ENCODE results near the gene USP26.
"Not testable (repeated sequence)": the region's sequence is repeated elsewhere in the genome, so short reads cannot be mapped to it uniquely, and the experiment has no call there.

USP26 gene

DNA sequence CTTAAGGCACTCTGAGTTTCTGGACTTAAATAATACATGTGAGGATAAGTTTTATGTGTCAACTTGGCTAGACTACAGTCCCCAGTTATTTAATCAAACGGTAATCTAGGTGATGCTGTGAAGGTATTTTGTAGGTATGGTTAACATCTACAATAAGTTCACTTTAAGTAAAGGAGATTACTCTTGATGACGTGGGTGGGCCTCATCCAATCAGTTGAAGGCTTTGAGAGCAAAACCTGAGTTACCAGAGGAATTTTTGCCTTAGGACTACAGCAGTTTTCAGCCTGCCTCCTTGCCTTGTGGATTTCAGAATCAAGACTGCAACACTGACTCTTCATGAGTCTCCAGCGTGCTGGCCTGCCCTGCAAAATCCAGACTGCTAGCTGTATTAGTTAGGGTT is 78.7 kb downstream of the USP26 start:
- DNase-seq (ENCODE audit: low read depth in 2 of 2), result no peak

GRCh38 chrX:133007458-133007857 is 89.5 kb downstream of the USP26 start:
- no peak for DNase-seq (ENCODE audit: low read depth in 2 of 2)

DNA sequence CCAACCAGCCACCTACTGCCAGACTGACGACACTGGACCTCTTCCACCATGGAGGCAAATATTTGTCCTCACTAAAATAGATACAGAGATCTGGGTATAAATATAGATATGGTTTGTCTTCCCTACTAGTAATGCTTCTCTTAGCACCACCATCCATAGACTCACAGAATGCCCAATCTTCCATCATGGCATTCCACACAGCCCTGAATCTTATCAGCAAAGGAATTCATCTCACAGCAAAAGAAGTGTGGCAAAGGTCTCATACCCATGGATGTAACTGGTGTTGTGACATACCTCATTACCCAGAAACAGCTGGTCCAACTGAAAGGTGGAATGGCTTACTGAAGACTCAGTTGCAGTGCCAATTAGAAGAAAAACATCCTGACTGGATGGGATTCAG is 91.3 kb downstream of the USP26 start:
- DNase-seq (ENCODE audit: low read depth in 2 of 2), result no peak

DNA sequence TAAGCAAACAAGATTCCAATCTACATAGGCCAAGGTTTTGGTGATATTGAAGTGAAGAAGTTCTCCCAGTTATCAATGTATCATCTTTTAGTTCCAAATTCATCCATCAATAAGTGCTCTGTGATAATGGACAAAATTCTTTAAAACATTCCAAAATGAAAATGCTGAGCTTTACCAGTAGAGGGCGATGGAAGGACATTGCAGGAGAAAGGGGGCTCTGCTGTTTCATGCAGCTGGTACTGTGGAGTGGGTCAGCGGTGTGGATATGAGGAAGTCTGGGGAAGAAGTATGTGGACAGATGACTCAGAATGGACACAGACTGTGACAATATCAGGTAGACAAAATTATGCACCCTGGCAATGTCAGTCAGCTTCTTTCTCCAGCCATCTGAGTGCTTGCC is 91.9 kb downstream of the USP26 start:
- no peak for DNase-seq (ENCODE audit: low read depth in 2 of 2)

DNA sequence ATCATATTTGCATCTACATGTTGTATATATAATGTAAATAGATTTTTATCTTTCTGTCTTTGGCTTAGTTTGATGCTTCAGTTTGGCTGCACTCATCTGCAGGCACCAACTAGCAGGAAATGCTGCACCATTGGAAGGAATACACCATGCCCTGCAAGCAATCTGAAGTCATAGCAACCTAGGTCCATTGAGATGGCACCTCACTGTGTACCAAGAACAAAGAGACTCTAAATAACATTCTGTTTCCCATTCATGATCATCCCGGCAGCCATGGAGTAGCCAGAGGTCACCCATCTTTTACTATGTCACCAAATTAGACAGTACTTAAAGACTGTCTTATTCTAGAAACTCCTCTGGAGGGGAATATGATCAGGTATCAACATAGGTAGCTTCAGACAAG is 97.7 kb downstream of the USP26 start:
- no peak for DNase-seq (ENCODE audit: low read depth in 2 of 2)

DNA sequence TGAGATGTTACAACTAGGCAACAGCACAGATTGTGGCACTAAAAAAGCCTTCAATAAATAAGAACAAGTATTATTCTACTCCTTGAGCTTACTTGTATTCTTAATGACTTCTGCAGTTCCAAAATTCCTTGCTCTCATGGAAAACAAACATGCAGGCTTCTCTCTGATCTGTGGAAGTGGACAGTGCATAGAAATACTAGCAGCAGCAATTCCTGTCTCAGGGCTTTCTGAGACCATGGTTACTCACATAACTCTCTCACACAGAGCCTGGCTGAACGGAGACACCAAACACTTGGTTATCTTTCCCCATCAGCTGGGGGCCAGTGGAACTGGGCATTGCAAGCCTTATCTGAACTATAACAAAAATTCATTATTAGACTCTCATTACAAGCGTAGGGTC is 106.1 kb downstream of the USP26 start:
- no peak for DNase-seq (ENCODE audit: low read depth in 2 of 2)

DNA sequence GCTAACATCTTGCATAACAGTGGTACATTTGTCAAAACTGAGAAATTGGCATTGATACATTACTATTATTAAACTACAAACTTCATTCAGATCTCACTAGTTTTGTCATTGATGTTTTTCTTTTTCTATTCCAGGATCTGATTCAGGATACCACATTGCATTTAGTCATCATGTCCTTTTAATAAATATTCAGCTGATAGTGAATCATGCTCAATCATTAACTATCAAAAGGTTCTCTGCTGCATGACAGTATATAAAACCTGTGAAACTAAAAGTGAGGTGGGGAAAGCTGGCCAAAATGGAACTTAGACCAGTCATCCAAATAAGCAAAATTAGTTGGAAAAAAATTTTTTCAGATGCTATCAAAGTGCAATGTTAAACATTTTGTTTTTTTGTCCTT is 110.4 kb downstream of the USP26 start:
- DNase-seq (ENCODE audit: low read depth in 2 of 2), result no peak

- no peak for DNase-seq (ENCODE audit: low read depth in 2 of 2)
Measured at GRCh38 chrX:132984058-132984650, 112.8 kb downstream of the USP26 start.

DNA sequence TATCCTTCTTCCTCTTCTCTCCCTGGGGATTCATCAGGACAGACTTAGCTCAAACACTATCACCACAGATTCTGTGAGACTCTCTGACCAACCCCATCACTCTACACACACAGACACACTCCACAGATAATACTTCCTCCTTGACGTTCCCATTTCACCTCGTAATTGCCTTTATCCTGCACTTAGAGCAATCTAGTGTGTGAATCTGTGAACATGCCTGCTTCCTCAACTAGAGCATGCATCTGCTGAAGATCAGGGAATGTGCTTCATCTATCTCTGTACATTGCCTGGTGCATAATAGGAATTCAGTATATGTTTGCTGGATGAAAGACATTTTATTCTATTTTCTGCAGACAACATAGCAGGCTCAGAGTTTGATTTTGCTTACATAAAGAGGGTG is 113.4 kb downstream of the USP26 start:
- DNase-seq (ENCODE audit: low read depth in 2 of 2), result no peak

DNA sequence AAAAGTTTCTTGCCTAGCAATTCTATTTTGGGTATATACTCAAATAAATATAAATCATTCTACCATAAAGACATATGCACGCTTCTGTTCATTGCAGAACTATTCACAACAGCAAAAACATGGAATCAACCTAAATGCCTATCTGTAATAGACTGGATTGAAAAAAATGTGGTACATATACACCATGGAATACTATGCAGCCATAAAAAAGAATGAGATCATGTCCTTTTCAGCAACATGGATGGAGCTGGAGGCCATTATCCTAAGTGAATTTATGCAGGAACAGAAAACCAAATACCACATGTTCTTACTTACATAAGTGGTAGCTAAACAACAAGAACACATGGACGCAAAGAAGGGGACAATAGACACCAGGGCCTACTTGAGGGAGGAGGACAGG is 116.9 kb downstream of the USP26 start:
- DNase-seq (ENCODE audit: low read depth in 2 of 2), result not testable (repeated sequence)
